Neural crest cell (in vitro differentiated cells): ENCODE measurements around the gene KCNH4. TPM values are rescaled to one million over a fixed set of nuclear protein-coding genes. Genes with fewer than 3 reads are reported as not detected.
"Not testable (repeated sequence)": the region's sequence is repeated elsewhere in the genome, so short reads cannot be mapped to it uniquely, and the experiment has no call there.

ENCODE experiments used
- DNase-seq: peaks from one replicate; pipeline ENCODE4 v3.0.0; 2021; ENCODE audit warnings: low read depth, mixed read lengths, low spot score
- H3K27ac Mint-ChIP-seq: one replicate; pipeline ENCODE4 v1.8.0; 2021; ENCODE audit warnings: mild to moderate bottlenecking, mixed read lengths; ENCODE audit not compliant: unreplicated experiment
- H3K27me3 Mint-ChIP-seq: 2 replicates; pipeline ENCODE4 v1.8.0; 2021; ENCODE audit warnings: low read depth, mild to moderate bottlenecking, mixed read lengths
- H3K36me3 Mint-ChIP-seq: 2 replicates; pipeline ENCODE4 v1.8.0; 2021; ENCODE audit warnings: low read depth, mild to moderate bottlenecking, mixed read lengths
- H3K4me1 Mint-ChIP-seq: 2 replicates; pipeline ENCODE4 v1.8.0; 2021; ENCODE audit warnings: mixed read lengths
- H3K4me3 Mint-ChIP-seq: one replicate; pipeline ENCODE4 v1.8.0; 2021; ENCODE audit warnings: mild to moderate bottlenecking, mixed read lengths
- H3K9me3 Mint-ChIP-seq: 2 replicates; pipeline ENCODE4 v1.8.0; 2021; ENCODE audit warnings: mixed read lengths
- total RNA-seq: library from RNA; stranded (reverse); gene quantifications from 2 replicates; pipeline ENCODE4 v1.2.1, GENCODE V29; 2021
- TF ChIP-seq, protein P1 (sequence below): fragments of 200-600 bp; sonication (generic); conservative IDR thresholded peaks from 2 replicates; pipeline ENCODE4 v1.5.0; 2021; ENCODE audit warnings: antibody characterized with exemption, mild to moderate bottlenecking

KCNH4 gene
- total RNA-seq, 1 donor from 2014 or later, result 0.05 TPM

DNA sequence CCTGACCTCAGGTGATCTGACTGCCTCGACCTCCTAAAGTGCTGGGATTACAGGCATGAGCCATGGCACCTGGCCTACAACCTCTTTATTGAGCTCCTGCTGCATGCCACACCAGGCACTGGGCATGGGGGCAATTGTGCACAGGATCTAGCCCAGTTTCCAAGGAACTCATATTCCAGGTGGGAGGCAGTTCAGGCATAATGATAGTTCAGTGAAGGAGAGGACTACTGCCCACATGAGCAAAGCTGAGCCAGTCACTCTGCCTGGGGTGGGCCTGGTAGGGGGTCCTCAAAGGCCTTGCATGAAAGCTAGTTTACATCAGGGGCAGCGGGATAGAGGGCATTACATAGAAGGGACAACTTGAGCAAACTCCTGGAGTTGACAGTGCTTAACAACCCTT, 6.9 kb upstream of the KCNH4 start:
- no peak for DNase-seq
- Mint-ChIP-seq H3K36me3 (no peaks in the 10 kb centered on the region), H3K27ac (no peak overlapping the region), H3K4me3 (no peak overlapping the region), H3K9me3 (no peaks in the 10 kb centered on the region), H3K27me3 (peaks cover 34% of the 10 kb centered on the region), H3K4me1 (peaks cover 23% of the 10 kb centered on the region)
- TF ChIP-seq, protein P1, sequence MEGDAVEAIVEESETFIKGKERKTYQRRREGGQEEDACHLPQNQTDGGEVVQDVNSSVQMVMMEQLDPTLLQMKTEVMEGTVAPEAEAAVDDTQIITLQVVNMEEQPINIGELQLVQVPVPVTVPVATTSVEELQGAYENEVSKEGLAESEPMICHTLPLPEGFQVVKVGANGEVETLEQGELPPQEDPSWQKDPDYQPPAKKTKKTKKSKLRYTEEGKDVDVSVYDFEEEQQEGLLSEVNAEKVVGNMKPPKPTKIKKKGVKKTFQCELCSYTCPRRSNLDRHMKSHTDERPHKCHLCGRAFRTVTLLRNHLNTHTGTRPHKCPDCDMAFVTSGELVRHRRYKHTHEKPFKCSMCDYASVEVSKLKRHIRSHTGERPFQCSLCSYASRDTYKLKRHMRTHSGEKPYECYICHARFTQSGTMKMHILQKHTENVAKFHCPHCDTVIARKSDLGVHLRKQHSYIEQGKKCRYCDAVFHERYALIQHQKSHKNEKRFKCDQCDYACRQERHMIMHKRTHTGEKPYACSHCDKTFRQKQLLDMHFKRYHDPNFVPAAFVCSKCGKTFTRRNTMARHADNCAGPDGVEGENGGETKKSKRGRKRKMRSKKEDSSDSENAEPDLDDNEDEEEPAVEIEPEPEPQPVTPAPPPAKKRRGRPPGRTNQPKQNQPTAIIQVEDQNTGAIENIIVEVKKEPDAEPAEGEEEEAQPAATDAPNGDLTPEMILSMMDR, result no peak

DNA sequence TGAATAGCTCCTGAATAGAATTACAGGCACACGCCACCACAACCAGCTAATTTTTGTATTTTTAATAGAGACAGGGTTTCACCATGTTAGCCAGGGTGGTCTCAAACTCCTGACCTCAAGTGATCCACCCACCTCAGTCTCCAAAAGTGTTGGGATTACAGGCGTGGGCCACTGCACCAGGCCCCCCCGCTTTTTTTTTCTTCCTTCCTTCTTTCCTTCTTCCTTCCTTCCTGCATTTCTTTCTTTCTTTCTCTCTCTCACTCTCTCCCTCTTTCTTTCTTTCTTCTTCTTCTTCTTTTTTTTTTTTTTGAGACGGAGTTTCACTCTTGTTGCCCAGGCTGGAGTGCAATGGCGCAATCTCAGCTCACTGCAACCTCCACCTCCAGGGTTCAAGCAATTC, 5.2 kb upstream of the KCNH4 start:
- H3K4me1 Mint-ChIP-seq, result peaks cover 23% of the 10 kb centered on the region
- H3K27ac Mint-ChIP-seq, H3K36me3 Mint-ChIP-seq, DNase-seq, H3K9me3 Mint-ChIP-seq: not testable (repeated sequence)
- peak overlapping the region; percentile 61 for H3K4me3 Mint-ChIP-seq
- peaks cover 50% of the 10 kb centered on the region for H3K27me3 Mint-ChIP-seq

DNA sequence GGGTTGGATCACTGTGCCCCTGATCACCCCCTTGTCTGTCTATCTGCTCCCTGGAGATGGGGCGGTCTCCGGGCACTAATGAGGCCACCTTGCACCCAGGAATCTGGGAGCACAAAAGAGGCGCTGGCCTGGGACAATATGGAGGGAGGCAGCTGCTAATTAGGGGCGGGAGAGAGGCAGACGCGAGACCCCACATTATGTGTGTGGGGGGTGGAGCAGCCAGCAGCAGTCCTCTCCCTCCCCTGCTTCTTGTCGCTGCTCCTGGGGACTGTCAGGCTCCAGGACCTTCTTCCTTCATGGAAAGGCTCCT, 4.6 kb upstream of the KCNH4 start:
- TF ChIP-seq, protein P1, result no peak
- H3K27me3 Mint-ChIP-seq, result peaks cover 54% of the 10 kb centered on the region
- no peaks in the 10 kb centered on the region for H3K9me3 Mint-ChIP-seq
- no peak overlapping the region for H3K27ac Mint-ChIP-seq
- no peaks in the 10 kb centered on the region for H3K36me3 Mint-ChIP-seq
- peaks cover 23% of the 10 kb centered on the region for H3K4me1 Mint-ChIP-seq
- no peak for DNase-seq
- H3K4me3 Mint-ChIP-seq, result peak overlapping the region; percentile 61

DNA sequence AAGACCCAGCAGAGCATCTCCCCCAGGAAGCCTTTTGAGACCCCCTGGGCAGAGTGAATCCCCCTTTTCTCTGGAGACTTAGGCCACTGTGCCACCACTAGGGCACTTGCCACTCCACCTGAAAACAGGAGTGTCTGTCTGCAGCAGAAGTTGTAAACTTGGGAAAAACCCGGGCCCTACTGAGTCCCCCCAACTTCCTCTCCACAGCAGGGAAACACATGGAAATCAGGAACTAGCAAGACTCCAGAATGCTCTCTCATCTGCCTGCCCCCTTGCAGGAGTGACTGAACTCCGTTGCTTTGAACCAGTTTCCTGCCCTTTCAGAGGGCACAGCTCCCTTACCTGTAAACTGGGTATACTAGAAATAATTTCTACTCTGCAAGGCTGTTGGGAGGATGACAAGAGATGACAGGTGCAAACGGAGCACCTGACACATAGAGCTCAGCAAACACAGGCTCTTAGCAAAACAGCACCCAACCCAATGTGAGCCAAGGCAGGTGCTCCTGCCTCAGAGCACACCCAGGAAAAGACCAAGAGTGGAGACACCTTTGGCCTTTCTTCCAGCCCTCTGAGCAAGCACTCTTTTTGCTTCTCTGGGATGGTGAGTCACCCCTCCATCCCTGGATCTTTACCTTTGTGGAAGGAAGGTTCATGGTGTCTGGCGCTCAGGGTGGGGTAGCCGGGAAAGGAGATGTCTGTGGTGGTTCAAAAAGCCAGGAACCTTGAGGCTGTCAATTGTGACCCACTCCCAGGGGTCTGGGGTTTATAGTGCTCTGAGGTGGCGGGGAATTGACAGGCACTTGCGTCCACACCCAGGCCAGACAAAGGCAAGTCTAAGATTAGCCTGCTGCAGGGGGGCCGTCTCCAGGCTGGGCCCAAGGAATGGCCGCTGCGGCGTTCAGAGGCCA, 4.0 kb upstream of the KCNH4 start, which contains the start of gene HCRT:
Gene HCRT (minus strand): TSS at position 740 of the 908 bp plus-strand sequence. CDS start 87 bp downstream, at position 653.
- H3K4me1 Mint-ChIP-seq, result peaks cover 27% of the 10 kb centered on the region
- H3K27ac Mint-ChIP-seq, result no peak within 1 kb of the TSS
- peak within 1 kb of the TSS; percentile 61 for H3K4me3 Mint-ChIP-seq
- no peaks in the 10 kb centered on the region for H3K9me3 Mint-ChIP-seq
- H3K36me3 Mint-ChIP-seq, result no peaks in the 10 kb centered on the region
- TF ChIP-seq, protein P1, result no peak
- no peak for DNase-seq
- peaks cover 60% of the 10 kb centered on the region for H3K27me3 Mint-ChIP-seq

DNA sequence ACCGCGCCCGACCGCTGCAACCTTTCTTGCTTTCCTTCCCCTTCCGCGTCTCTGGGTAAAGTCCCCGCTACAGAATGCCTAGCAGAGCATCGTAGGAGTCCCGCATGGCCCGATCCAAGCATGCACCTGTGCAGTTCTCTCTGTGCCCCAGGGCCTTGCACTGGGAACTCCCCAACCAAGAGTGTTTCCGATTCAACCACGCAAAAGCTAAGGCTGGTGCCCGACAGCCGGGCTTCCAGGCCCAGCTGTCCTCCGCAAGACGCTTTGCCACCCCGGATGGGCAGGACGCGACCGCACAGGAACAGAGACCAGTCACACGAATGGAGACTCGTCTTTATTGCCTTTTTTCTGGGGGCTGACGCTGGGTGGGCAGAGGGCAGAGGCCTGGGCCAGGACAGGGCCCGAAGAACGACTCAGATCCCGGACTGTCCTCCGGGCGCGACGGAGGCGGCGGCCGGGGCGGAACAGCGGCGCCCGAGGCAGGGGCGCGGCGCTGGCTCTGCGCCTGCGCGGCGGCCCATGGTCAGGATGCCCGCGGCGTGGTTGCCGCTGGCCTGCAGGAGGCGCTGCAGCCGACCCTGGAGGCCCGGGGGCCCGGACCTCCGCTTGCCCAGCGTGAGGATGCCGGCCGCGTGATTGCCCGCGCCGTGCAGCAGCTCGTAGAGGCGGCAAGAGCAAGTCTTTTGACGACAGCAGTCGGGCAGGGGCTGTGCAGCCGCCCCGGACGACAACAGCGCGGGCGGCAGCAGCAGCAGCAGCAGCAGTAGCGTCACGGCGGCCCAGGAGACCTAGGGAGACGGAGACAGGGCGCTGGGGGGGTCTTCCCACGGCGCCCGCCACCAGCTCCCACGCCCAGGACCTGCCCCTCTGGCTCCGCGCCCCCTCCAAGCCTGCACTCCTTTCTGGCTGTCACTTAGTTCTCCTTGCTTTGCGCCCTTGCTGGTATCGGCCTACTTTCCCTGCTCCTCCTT, 3.1 kb upstream of the KCNH4 start:
- Mint-ChIP-seq H3K27me3 (peaks cover 70% of the 10 kb centered on the region), H3K4me1 (peaks cover 27% of the 10 kb centered on the region)

More for the DNA sequence above, 3.1 kb upstream of the KCNH4 start:
- TF ChIP-seq, protein P1, result peak; percentile 84
- peak; percentile 84 for DNase-seq
- Mint-ChIP-seq H3K9me3 (no peaks in the 10 kb centered on the region), H3K36me3 (no peaks in the 10 kb centered on the region), H3K4me3 (peak overlapping the region; percentile 74), H3K27ac (no peak overlapping the region)
